ENCODE results near the gene ZFP30. TPM values are rescaled to one million over a fixed set of nuclear protein-coding genes. Genes with fewer than 3 reads are reported as not detected.
A peak's percentile ranks its signal among the peaks of the same experiment; 100 is the strongest.

Gene ZFP30
- polyA plus RNA-seq, 1 donor from 2014 or later: 54.7 TPM

GRCh38 chr19:37593996-37594303 lies 61.3 kb downstream of the ZFP30 start:
- H3K27me3 ChIP-seq (ENCODE audit: insufficient read depth, low read depth, low read length): no peaks in the 10 kb centered on the region
- peak overlapping the region; percentile 71 for H3K4me3 ChIP-seq (ENCODE audit: low read length)
- peaks cover 6% of the 10 kb centered on the region for H3K9me3 ChIP-seq (ENCODE audit: low read length)
- H4K20me1 ChIP-seq (ENCODE audit: insufficient read depth): no peaks in the 10 kb centered on the region
- TF ChIP-seq REST (IDR thresholded peaks at IDR 0.05; ENCODE audit: borderline replicate concordance): no peak
- TF ChIP-seq SMC3 (conservative IDR thresholded peaks at IDR 0.05; ENCODE audit: poor library complexity): no peak
- H3K9ac ChIP-seq (ENCODE audit: low read length): peak overlapping the region; percentile 87
- no peaks in the 10 kb centered on the region for H3F3A ChIP-seq (ENCODE audit: insufficient read depth, low read length, poor library complexity, severe bottlenecking)
- peak overlapping the region; percentile 91 for H3K27ac ChIP-seq (ENCODE audit: low read length)
- no peaks in the 10 kb centered on the region for H3K9me2 ChIP-seq (ENCODE audit: insufficient read depth, low read length)
- peak overlapping the region; percentile 63 for H2AFZ ChIP-seq (ENCODE audit: low read depth, low read length)
- H3K4me2 ChIP-seq (ENCODE audit: low read length): peak overlapping the region; percentile 72
- no peaks in the 10 kb centered on the region for H3K36me3 ChIP-seq (ENCODE audit: insufficient read depth, low read length)
- peaks cover 28% of the 10 kb centered on the region for H3K79me2 ChIP-seq (replicated peaks; ENCODE audit: insufficient read depth, low read length)

- Histone ChIP-seq H3K36me3 (ENCODE audit: insufficient read depth, low read length) (peaks cover 18% of the 10 kb centered on the region), H4K20me1 (ENCODE audit: insufficient read depth) (no peaks in the 10 kb centered on the region), H2AFZ (ENCODE audit: low read depth, low read length) (no peak overlapping the region), H3K4me3 (ENCODE audit: low read length) (no peak overlapping the region), H3K79me2 (replicated peaks; ENCODE audit: insufficient read depth, low read length) (peaks cover 7% of the 10 kb centered on the region), H3K4me2 (ENCODE audit: low read length) (no peak overlapping the region), H3K9me3 (ENCODE audit: low read length) (peaks cover 49% of the 10 kb centered on the region), H3K27ac (ENCODE audit: low read length) (no peak overlapping the region), H3K27me3 (ENCODE audit: insufficient read depth, low read depth, low read length) (no peaks in the 10 kb centered on the region), H3K9ac (ENCODE audit: low read length) (no peak overlapping the region), H3K9me2 (ENCODE audit: insufficient read depth, low read length) (no peaks in the 10 kb centered on the region), H3F3A (ENCODE audit: insufficient read depth, low read length, poor library complexity, severe bottlenecking) (no peaks in the 10 kb centered on the region)
- TF ChIP-seq RAD21 (conservative IDR thresholded peaks at IDR 0.05) (no peak), POLR2AphosphoS5 (IDR thresholded peaks at IDR 0.05) (no peak), CTCF (IDR thresholded peaks at IDR 0.05; ENCODE audit: poor library complexity, severe bottlenecking) (no peak), TAF1 (IDR thresholded peaks at IDR 0.05; ENCODE audit: low read depth) (no peak), REST (IDR thresholded peaks at IDR 0.05; ENCODE audit: borderline replicate concordance) (no peak), MXI1 (conservative IDR thresholded peaks at IDR 0.05; ENCODE audit: poor library complexity, severe bottlenecking) (no peak), EP300 (conservative IDR thresholded peaks at IDR 0.05; ENCODE audit: poor library complexity, severe bottlenecking) (no peak), EZH2 (IDR thresholded peaks at IDR 0.05; ENCODE audit: borderline replicate concordance, insufficient read depth, low read length, poor library complexity, severe bottlenecking) (no peak), SMC3 (conservative IDR thresholded peaks at IDR 0.05; ENCODE audit: poor library complexity) (no peak)
Observed at GRCh38 chr19:37583340-37583739, 71.9 kb downstream of the ZFP30 start.
